NCI-H69 (cell line): ENCODE results near the gene DIAPH2.
"Not testable (repeated sequence)": the region's sequence is repeated elsewhere in the genome, so short reads cannot be mapped to it uniquely, and the experiment has no call there.

Source experiments
- DNase-seq: peaks from one replicate; lab custom pipeline; 2025; lab: John Stamatoyannopoulos, UW

DIAPH2 gene

GRCh38 chrX:96833333-96833732 is 148.7 kb downstream of the DIAPH2 start:
- no peak for DNase-seq

GRCh38 chrX:96834137-96834536 is 149.5 kb downstream of the DIAPH2 start:
- no peak for DNase-seq

GRCh38 chrX:96835660-96836289 is 151.1 kb downstream of the DIAPH2 start:
- no peak for DNase-seq

GRCh38 chrX:96837808-96838207 is 153.2 kb downstream of the DIAPH2 start:
- no peak for DNase-seq

GRCh38 chrX:96838537-96838936 is 153.9 kb downstream of the DIAPH2 start:
- no peak for DNase-seq

- DNase-seq, result no peak
Observed at GRCh38 chrX:96841325-96841724, 156.7 kb downstream of the DIAPH2 start.

GRCh38 chrX:96841866-96842265 is 157.2 kb downstream of the DIAPH2 start:
- DNase-seq, result not testable (repeated sequence)

- no peak for DNase-seq
Observed at GRCh38 chrX:96843566-96843965, 158.9 kb downstream of the DIAPH2 start.

GRCh38 chrX:96846841-96847240 is 162.2 kb downstream of the DIAPH2 start:
- DNase-seq, result no peak

GRCh38 chrX:96859422-96859821 is 174.8 kb downstream of the DIAPH2 start:
- DNase-seq, result not testable (repeated sequence)

GRCh38 chrX:96861218-96861617 is 176.6 kb downstream of the DIAPH2 start:
- no peak for DNase-seq

GRCh38 chrX:96861661-96862060 is 177.0 kb downstream of the DIAPH2 start:
- DNase-seq, result no peak

- DNase-seq, result no peak
Observed at GRCh38 chrX:96883608-96884007, 199.0 kb downstream of the DIAPH2 start, which contains the start of gene RPA4. RPA4 (plus strand) TSS chrX:96883908; CDS start chrX:96884311, 403 bp downstream.

GRCh38 chrX:96884027-96884426 is 199.4 kb downstream of the DIAPH2 start:
- no peak for DNase-seq

GRCh38 chrX:96889726-96890125 is 205.1 kb downstream of the DIAPH2 start:
- DNase-seq, result no peak

- DNase-seq, result no peak
Observed at GRCh38 chrX:96906741-96907140, 222.1 kb downstream of the DIAPH2 start.

- DNase-seq, result no peak
Observed at GRCh38 chrX:96907516-96908272, 223.1 kb downstream of the DIAPH2 start.

- no peak for DNase-seq
Observed at GRCh38 chrX:96909291-96909690, 224.6 kb downstream of the DIAPH2 start.

GRCh38 chrX:96918864-96919263 is 234.2 kb downstream of the DIAPH2 start:
- no peak for DNase-seq

GRCh38 chrX:96919672-96920071 is 235.0 kb downstream of the DIAPH2 start:
- DNase-seq, result no peak

GRCh38 chrX:96924581-96924980 is 239.9 kb downstream of the DIAPH2 start:
- DNase-seq, result no peak

GRCh38 chrX:96929036-96929435 is 244.4 kb downstream of the DIAPH2 start:
- DNase-seq, result no peak

GRCh38 chrX:96957718-96958117 is 273.1 kb downstream of the DIAPH2 start:
- DNase-seq, result no peak

GRCh38 chrX:96971812-96972211 is 287.2 kb downstream of the DIAPH2 start:
- no peak for DNase-seq
